Body of pancreas (tissue), 4 donors: ENCODE results near the gene PHETA2.

Experiments
- CTCF ChIP-seq, 7 experiments: fragments of 450-650 bp in 4 of 7; fragments of 200-600 bp in 3 of 7; sonication (generic) in 3 of 7; IDR thresholded peaks; one replicate each; pipeline ENCODE4 v1.5.1; 2016 to 2019; ENCODE audit warnings: antibody characterized with exemption in 7 of 7
- POLR2A ChIP-seq, 3 donors: fragments of 450-650 bp; IDR thresholded peaks; one replicate each; pipeline ENCODE4 v1.6.1; 2016; ENCODE audit warnings: antibody characterized with exemption in 3 of 3, mild to moderate bottlenecking in 2 of 3

- TF ChIP-seq POLR2A (IDR thresholded peaks at IDR 0.05) = no peak
- TF ChIP-seq CTCF (IDR thresholded peaks at IDR 0.05) = no peak
Measured at GRCh38 chr22:42084874-42085273, 10.8 kb downstream of the PHETA2 start.
